ENCODE data around the gene CCDC74B.
A peak's percentile ranks its signal among the peaks of the same experiment; 100 is the strongest.
"Not testable (repeated sequence)": the region's sequence is repeated elsewhere in the genome, so short reads cannot be mapped to it uniquely, and the experiment has no call there.

Gene CCDC74B

GRCh38 chr2:130157354-130157753, 12.4 kb upstream of the CCDC74B start:
- Mint-ChIP-seq H3K4me1 (ENCODE audit: low read depth) (peaks cover 15% of the 10 kb centered on the region), H3K36me3 (ENCODE audit: low read depth) (peaks cover 27% of the 10 kb centered on the region)
- not testable (repeated sequence) for H3K4me3 Mint-ChIP-seq, H3K27me3 Mint-ChIP-seq, H3K27ac Mint-ChIP-seq, H3K9me3 Mint-ChIP-seq

- Mint-ChIP-seq H3K9me3 (no peaks in the 10 kb centered on the region), H3K27me3 (no peaks in the 10 kb centered on the region), H3K27ac (no peak overlapping the region), H3K4me1 (ENCODE audit: low read depth) (peaks cover 15% of the 10 kb centered on the region), H3K4me3 (no peak overlapping the region), H3K36me3 (ENCODE audit: low read depth) (peaks cover 28% of the 10 kb centered on the region)
Measured at GRCh38 chr2:130156624-130157004, 11.7 kb upstream of the CCDC74B start.

GRCh38 chr2:130155956-130156623, 11.2 kb upstream of the CCDC74B start:
- H3K9me3 Mint-ChIP-seq, H3K27me3 Mint-ChIP-seq, H3K27ac Mint-ChIP-seq, H3K4me3 Mint-ChIP-seq: not testable (repeated sequence)
- peaks cover 15% of the 10 kb centered on the region for H3K4me1 Mint-ChIP-seq (ENCODE audit: low read depth)
- H3K36me3 Mint-ChIP-seq (ENCODE audit: low read depth) = peaks cover 28% of the 10 kb centered on the region

- no peaks in the 10 kb centered on the region for H3K9me3 Mint-ChIP-seq
- peak overlapping the region; percentile 49 for H3K27ac Mint-ChIP-seq
- no peak overlapping the region for H3K4me3 Mint-ChIP-seq
- peaks cover 15% of the 10 kb centered on the region for H3K4me1 Mint-ChIP-seq (ENCODE audit: low read depth)
- H3K36me3 Mint-ChIP-seq (ENCODE audit: low read depth) = peaks cover 29% of the 10 kb centered on the region
- H3K27me3 Mint-ChIP-seq = no peaks in the 10 kb centered on the region
Measured at GRCh38 chr2:130154773-130155765, 10.2 kb upstream of the CCDC74B start.

- H3K4me3 Mint-ChIP-seq, H3K27ac Mint-ChIP-seq, H3K9me3 Mint-ChIP-seq, H3K27me3 Mint-ChIP-seq: not testable (repeated sequence)
- Mint-ChIP-seq H3K36me3 (ENCODE audit: low read depth) (peaks cover 22% of the 10 kb centered on the region), H3K4me1 (ENCODE audit: low read depth) (peaks cover 15% of the 10 kb centered on the region)
Measured at GRCh38 chr2:130154423-130154770, 9.5 kb upstream of the CCDC74B start.

- Mint-ChIP-seq H3K36me3 (ENCODE audit: low read depth) (peaks cover 22% of the 10 kb centered on the region), H3K4me1 (ENCODE audit: low read depth) (peaks cover 14% of the 10 kb centered on the region)
- H3K9me3 Mint-ChIP-seq, H3K27me3 Mint-ChIP-seq, H3K27ac Mint-ChIP-seq, H3K4me3 Mint-ChIP-seq: not testable (repeated sequence)
Measured at GRCh38 chr2:130153721-130154422, 9.0 kb upstream of the CCDC74B start.

- Mint-ChIP-seq H3K4me1 (ENCODE audit: low read depth) (peaks cover 8% of the 10 kb centered on the region), H3K9me3 (no peaks in the 10 kb centered on the region), H3K36me3 (ENCODE audit: low read depth) (peaks cover 16% of the 10 kb centered on the region)
Measured at GRCh38 chr2:130152816-130153595, 8.1 kb upstream of the CCDC74B start.

GRCh38 chr2:130152136-130152815, 7.4 kb upstream of the CCDC74B start:
- H3K36me3 Mint-ChIP-seq (ENCODE audit: low read depth) = peaks cover 15% of the 10 kb centered on the region
- not testable (repeated sequence) for H3K27me3 Mint-ChIP-seq

More at GRCh38 chr2:130152816-130153595, 8.1 kb upstream of the CCDC74B start:
- Mint-ChIP-seq H3K27me3 (no peaks in the 10 kb centered on the region), H3K27ac (no peak overlapping the region), H3K4me3 (no peak overlapping the region)

GRCh38 chr2:130151145-130151512, 6.2 kb upstream of the CCDC74B start:
- not testable (repeated sequence) for H3K27ac Mint-ChIP-seq; H3K27me3 Mint-ChIP-seq; H3K4me3 Mint-ChIP-seq; H3K9me3 Mint-ChIP-seq; H3K4me1 Mint-ChIP-seq (ENCODE audit: low read depth)
- peaks cover 11% of the 10 kb centered on the region for H3K36me3 Mint-ChIP-seq (ENCODE audit: low read depth)

More at GRCh38 chr2:130152136-130152815, 7.4 kb upstream of the CCDC74B start:
- H3K4me1 Mint-ChIP-seq (ENCODE audit: low read depth); H3K4me3 Mint-ChIP-seq; H3K27ac Mint-ChIP-seq; H3K9me3 Mint-ChIP-seq: not testable (repeated sequence)

GRCh38 chr2:130150181-130151144, 5.6 kb upstream of the CCDC74B start:
- no peak overlapping the region for H3K27ac Mint-ChIP-seq
- H3K27me3 Mint-ChIP-seq = peaks cover 5% of the 10 kb centered on the region
- H3K9me3 Mint-ChIP-seq = no peaks in the 10 kb centered on the region
- H3K36me3 Mint-ChIP-seq (ENCODE audit: low read depth) = peaks cover 11% of the 10 kb centered on the region
- no peak overlapping the region for H3K4me3 Mint-ChIP-seq
- H3K4me1 Mint-ChIP-seq (ENCODE audit: low read depth) = peaks cover 3% of the 10 kb centered on the region

GRCh38 chr2:130148515-130148914, 3.6 kb upstream of the CCDC74B start:
- not testable (repeated sequence) for H3K4me3 Mint-ChIP-seq
- peaks cover 11% of the 10 kb centered on the region for H3K4me1 Mint-ChIP-seq (ENCODE audit: low read depth)

GRCh38 chr2:130143266-130144039, 1.5 kb downstream of the CCDC74B start:
- peak overlapping the region; percentile 72 for H3K4me3 Mint-ChIP-seq
- not testable (repeated sequence) for H3K36me3 Mint-ChIP-seq (ENCODE audit: low read depth); H3K9me3 Mint-ChIP-seq; H3K27ac Mint-ChIP-seq
- H3K4me1 Mint-ChIP-seq (ENCODE audit: low read depth) = peaks cover 12% of the 10 kb centered on the region
- peaks cover 12% of the 10 kb centered on the region for H3K27me3 Mint-ChIP-seq

More at GRCh38 chr2:130148515-130148914, 3.6 kb upstream of the CCDC74B start:
- not testable (repeated sequence) for H3K27ac Mint-ChIP-seq, H3K27me3 Mint-ChIP-seq, H3K9me3 Mint-ChIP-seq
- peaks cover 11% of the 10 kb centered on the region for H3K36me3 Mint-ChIP-seq (ENCODE audit: low read depth)

All from stimulated activated naive CD8-positive, alpha-beta T cell treated with anti-CD3 and anti-CD28 coated beads, Interleukin-15, Interleukin-2, amounts not matched to agents 100 ng/mL and 50 ng/mL, for 24 hours (primary cell).